GM18499 (cell line): ENCODE results near the gene TSPAN17.

Experiments used
- ATAC-seq: cut with Tn5 transposase; IDR thresholded peaks from one replicate; pipeline ENCODE4 v1.9.1; 2021; ENCODE audit warnings: moderate number of reproducible peaks; ENCODE audit not compliant: insufficient read depth, unreplicated experiment

Gene TSPAN17

GRCh38 chr5:176620333-176620981 is 26.8 kb upstream of the TSPAN17 start:
- ATAC-seq, result no peak

GRCh38 chr5:176621661-176622079 is 25.6 kb upstream of the TSPAN17 start:
- no peak for ATAC-seq

- ATAC-seq, result no peak
Observed at GRCh38 chr5:176624142-176624541, 23.1 kb upstream of the TSPAN17 start.

- ATAC-seq, result no peak
Observed at GRCh38 chr5:176624938-176625337, 22.3 kb upstream of the TSPAN17 start.

GRCh38 chr5:176625512-176625911 is 21.8 kb upstream of the TSPAN17 start:
- no peak for ATAC-seq

GRCh38 chr5:176625966-176626875 is 21.1 kb upstream of the TSPAN17 start:
- ATAC-seq, result no peak

GRCh38 chr5:176626876-176627236 is 20.4 kb upstream of the TSPAN17 start:
- ATAC-seq, result no peak

- no peak for ATAC-seq
Observed at GRCh38 chr5:176627582-176627981, 19.7 kb upstream of the TSPAN17 start.

GRCh38 chr5:176628406-176629228 is 18.7 kb upstream of the TSPAN17 start:
- no peak for ATAC-seq

- no peak for ATAC-seq
Observed at GRCh38 chr5:176629317-176629852, 17.9 kb upstream of the TSPAN17 start.

GRCh38 chr5:176629853-176630680 is 17.2 kb upstream of the TSPAN17 start, which contains the start of the genes EIF4E1B and SNCB:
Gene EIF4E1B, plus strand, starts transcription at chr5:176630675. Its CDS starts 12,113 bp downstream, at chr5:176642788.
Gene SNCB, minus strand, starts transcription at chr5:176630534. Its CDS starts 880 bp downstream, at chr5:176629654.
- ATAC-seq, result no peak

GRCh38 chr5:176630681-176631222 is 16.5 kb upstream of the TSPAN17 start:
- ATAC-seq, result no peak

- ATAC-seq, result no peak
Observed at GRCh38 chr5:176631383-176632200, 15.7 kb upstream of the TSPAN17 start.

GRCh38 chr5:176632745-176633144 is 14.5 kb upstream of the TSPAN17 start:
- ATAC-seq, result no peak

GRCh38 chr5:176633598-176633997 is 13.7 kb upstream of the TSPAN17 start:
- ATAC-seq, result no peak

- ATAC-seq, result no peak
Observed at GRCh38 chr5:176636426-176636825, 10.9 kb upstream of the TSPAN17 start.

GRCh38 chr5:176637556-176637955 is 9.7 kb upstream of the TSPAN17 start:
- ATAC-seq, result no peak

- ATAC-seq, result no peak
Observed at GRCh38 chr5:176638437-176638836, 8.8 kb upstream of the TSPAN17 start.
